NB4 (cell line): ENCODE data around the gene FASN.

ENCODE experiments used
- DNase-seq: peaks from one replicate; pipeline ENCODE4 v3.0.0; 2010; ENCODE audit warnings: low read depth
- H3K4me3 ChIP-seq: one replicate; pipeline ENCODE4 v1.5.1; 2011; ENCODE audit warnings: mild to moderate bottlenecking, low read depth, low read length, moderate library complexity
- CTCF ChIP-seq: IDR thresholded peaks from one replicate; pipeline ENCODE4 v1.5.1; 2012; ENCODE audit warnings: low read depth, low read length
- MYC ChIP-seq: IDR thresholded peaks from 2 replicates; pipeline ENCODE4 v1.6.1; 2011; ENCODE audit warnings: low read depth, low read length
- POLR2A ChIP-seq: IDR thresholded peaks from 2 replicates; pipeline ENCODE4 v1.6.1; 2011; ENCODE audit warnings: mild to moderate bottlenecking; ENCODE audit not compliant: insufficient read length; ENCODE audit errors: extremely low read depth
- TF ChIP-seq, protein P1 (sequence below): IDR thresholded peaks from 2 replicates; pipeline ENCODE4 v1.6.1; 2011; ENCODE audit warnings: low read depth, low read length

FASN gene

DNA sequence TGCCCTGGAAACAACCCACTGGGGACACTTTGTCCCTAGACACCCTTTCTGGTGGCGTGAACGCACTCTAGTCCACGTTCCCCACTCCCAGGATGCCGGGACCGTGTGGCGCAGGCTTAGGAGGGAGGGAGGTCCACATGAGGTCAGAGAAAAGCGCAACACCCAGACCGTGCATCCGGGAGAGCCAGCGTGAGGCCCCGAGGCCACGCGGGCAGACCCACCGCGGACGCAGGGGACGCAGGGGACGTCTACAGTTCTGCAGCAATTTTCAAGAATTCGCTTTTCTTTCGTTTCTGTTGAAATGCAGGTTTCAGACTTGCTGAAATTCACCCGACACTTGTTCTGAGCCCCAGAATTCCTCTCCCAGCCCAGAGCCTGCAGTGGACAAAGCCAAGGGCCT is 51.1 kb downstream of the FASN start:
- no peak overlapping the region for H3K4me3 ChIP-seq
- TF ChIP-seq, protein P1, sequence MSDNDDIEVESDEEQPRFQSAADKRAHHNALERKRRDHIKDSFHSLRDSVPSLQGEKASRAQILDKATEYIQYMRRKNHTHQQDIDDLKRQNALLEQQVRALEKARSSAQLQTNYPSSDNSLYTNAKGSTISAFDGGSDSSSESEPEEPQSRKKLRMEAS: no peak
- TF ChIP-seq MYC (no peak), CTCF (no peak), POLR2A (no peak)
- no peak for DNase-seq

GRCh38 chr17:82045936-82046484 is 52.0 kb downstream of the FASN start:
- TF ChIP-seq, protein P1: no peak
- no peak for TF ChIP-seq CTCF
- TF ChIP-seq POLR2A: no peak
- TF ChIP-seq MYC: no peak

DNA sequence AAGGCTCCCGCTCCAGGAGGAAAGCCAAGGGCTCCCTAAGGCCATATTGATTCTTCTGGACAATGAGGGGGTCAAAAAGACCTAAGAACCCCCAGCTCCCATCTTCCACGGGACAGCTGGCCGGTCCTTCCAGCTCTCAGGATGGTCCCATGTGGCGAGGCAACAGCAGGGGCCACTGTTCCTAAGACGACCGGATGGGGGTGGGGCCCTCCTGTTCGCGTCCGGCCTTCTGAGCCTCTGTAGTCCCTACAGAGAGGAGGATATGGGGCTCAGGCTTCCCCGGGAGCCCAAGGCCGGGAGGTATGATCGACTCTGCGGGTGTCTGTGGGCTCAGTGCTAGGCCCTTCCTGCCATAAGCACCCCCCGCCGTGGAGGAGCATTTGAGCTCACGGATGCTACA is 54.5 kb downstream of the FASN start:
- TF ChIP-seq, protein P1: no peak
- TF ChIP-seq POLR2A: no peak
- no peak for TF ChIP-seq CTCF
- TF ChIP-seq MYC: no peak
- no peak overlapping the region for H3K4me3 ChIP-seq
- no peak for DNase-seq

More at GRCh38 chr17:82045936-82046484, 52.0 kb downstream of the FASN start:
- H3K4me3 ChIP-seq: no peak overlapping the region
- no peak for DNase-seq

DNA sequence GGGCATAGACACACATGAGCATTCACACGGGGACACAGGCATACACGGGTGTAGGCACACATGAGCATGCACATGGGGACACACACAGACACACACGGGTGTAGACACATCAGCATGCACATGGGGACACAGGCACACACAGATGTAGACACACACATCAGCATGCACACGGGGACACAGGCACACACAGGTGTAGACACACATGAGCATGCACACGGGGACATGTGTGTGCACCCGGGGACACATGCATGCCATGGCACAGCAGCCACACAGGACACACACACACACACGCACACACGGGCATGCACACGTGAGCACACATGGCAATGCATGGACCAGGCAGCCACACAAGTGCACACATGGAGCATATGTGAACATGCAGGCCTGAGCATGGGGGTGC is 55.4 kb downstream of the FASN start:
- DNase-seq: no peak
- TF ChIP-seq, protein P1: no peak
- TF ChIP-seq CTCF (no peak), POLR2A (no peak), MYC (no peak)
- no peak overlapping the region for H3K4me3 ChIP-seq

- TF ChIP-seq, protein P1: no peak
- TF ChIP-seq POLR2A (no peak), CTCF (no peak), MYC (no peak)
- no peak overlapping the region for H3K4me3 ChIP-seq
- DNase-seq: no peak
These were observed 56.8 kb downstream of the FASN start for GRCh38 chr17:82041144-82041814.
